ENCODE results near the gene MAP3K10. TPM values are rescaled to one million over a fixed set of nuclear protein-coding genes. Genes with fewer than 3 reads are reported as not detected.

Gene MAP3K10
- total and polyA plus RNA-seq, 7 donors: 10.7 to 35.1 (median 19.1) TPM

- Histone ChIP-seq H3K9me3 (no peaks in the 10 kb centered on the region), H3K4me3 (no peak overlapping the region), H3K4me1 (no peaks in the 10 kb centered on the region), H3K27me3 (ENCODE audit: insufficient read depth in 3 of 3, low read length in 2 of 3) (no peaks in the 10 kb centered on the region), H3K36me3 (ENCODE audit: insufficient read depth in 1 of 2, low read depth in 1 of 2) (peaks cover 0 to 85% of the 10 kb centered on the region in 2 donors), H3K27ac (no peak overlapping the region)
- DNase-seq (no peak), ATAC-seq (no peak)
- intact Hi-C loops (cut with DNase I): no loop called here
- no peak for TF ChIP-seq CTCF (IDR thresholded peaks at IDR 0.05)
- WGBS, 3 donors: 97 to 99% (median 99%) methylated on average over 5 of the region's 5 CpGs
Measured at GRCh38 chr19:40208602-40209001, 17.4 kb downstream of the MAP3K10 start.

- WGBS, 3 donors: 91 to 94% (median 93%) methylated on average over 5 of the region's 5 CpGs
- no peak for TF ChIP-seq CTCF (IDR thresholded peaks at IDR 0.05)
- DNase-seq (no peak), ATAC-seq (no peak)
- peaks cover 0 to 65% of the 10 kb centered on the region in 2 donors for H3K36me3 ChIP-seq (ENCODE audit: insufficient read depth in 1 of 2, low read depth in 1 of 2)
- H3K4me1 ChIP-seq: no peaks in the 10 kb centered on the region
- peaks cover 0 to under 1% (median 0%) of the 10 kb centered on the region in 3 donors for H3K27me3 ChIP-seq (ENCODE audit: insufficient read depth in 3 of 3, low read length in 2 of 3)
- no peaks in the 10 kb centered on the region for H3K9me3 ChIP-seq
- H3K27ac ChIP-seq: no peak overlapping the region
- no peak overlapping the region for H3K4me3 ChIP-seq
- intact Hi-C loops (cut with DNase I): no loop called here
Measured at GRCh38 chr19:40210889-40211288, 19.7 kb downstream of the MAP3K10 start.

GRCh38 chr19:40213251-40213829 is 22.1 kb downstream of the MAP3K10 start:
- no peak for ATAC-seq
- Histone ChIP-seq H3K27ac (no peak overlapping the region), H3K9me3 (no peaks in the 10 kb centered on the region), H3K27me3 (ENCODE audit: insufficient read depth in 3 of 3, low read length in 2 of 3) (peaks cover 0 to 25% (median 6%) of the 10 kb centered on the region in 3 donors), H3K4me1 (peaks cover 5% of the 10 kb centered on the region), H3K4me3 (no peak overlapping the region), H3K36me3 (ENCODE audit: insufficient read depth in 1 of 2, low read depth in 1 of 2) (peaks cover 0 to 46% of the 10 kb centered on the region in 2 donors)
- 88 to 89% (median 88%) methylated on average over 42 to 53 of the region's 53 CpGs for WGBS, 3 donors
- no peak for TF ChIP-seq CTCF (IDR thresholded peaks at IDR 0.05)
- intact Hi-C loops (cut with DNase I): no loop called here
- DNase-seq: no peak

- TF ChIP-seq CTCF (IDR thresholded peaks at IDR 0.05): no peak
- no peak for ATAC-seq
- H3K9me3 ChIP-seq: no peaks in the 10 kb centered on the region
- DNase-seq: no peak
- peaks cover 5% of the 10 kb centered on the region for H3K4me1 ChIP-seq
- intact Hi-C loops (cut with DNase I): no loop called here
- H3K27me3 ChIP-seq (ENCODE audit: insufficient read depth in 3 of 3, low read length in 2 of 3): peaks cover 0 to 29% (median 8%) of the 10 kb centered on the region in 3 donors
- 90 to 93% (median 91%) methylated on average over 40 to 50 of the region's 50 CpGs for WGBS, 3 donors
- no peak overlapping the region for H3K4me3 ChIP-seq
- H3K36me3 ChIP-seq (ENCODE audit: insufficient read depth in 1 of 2, low read depth in 1 of 2): peaks cover 0 to 39% of the 10 kb centered on the region in 2 donors
- H3K27ac ChIP-seq: no peak overlapping the region
Measured at GRCh38 chr19:40213882-40214570, 22.8 kb downstream of the MAP3K10 start.

Data from psoas muscle (tissue), 8 donors.